GM23338 (cell line): ENCODE measurements around the gene REEP6.
A peak's percentile ranks its signal among the peaks of the same experiment; 100 is the strongest.

Experiments used
- EZH2 ChIP-seq: fragments of 200-600 bp; sonication (generic); IDR thresholded peaks from one replicate; pipeline ENCODE4 v1.8.0; 2017; ENCODE audit warnings: antibody characterized with exemption, mild to moderate bottlenecking, low read depth; ENCODE audit not compliant: unreplicated experiment
- JUNB ChIP-seq: IDR thresholded peaks from one replicate; pipeline ENCODE4 v1.6.1; 2016; ENCODE audit warnings: antibody characterized with exemption; ENCODE audit not compliant: unreplicated experiment
- POLR2AphosphoS5 ChIP-seq: IDR thresholded peaks from 2 replicates; pipeline ENCODE4 v1.6.1; 2016; ENCODE audit warnings: antibody characterized with exemption, low read depth
- ZNF114 ChIP-seq: fragments of 250-450 bp; sonication (Bioruptor Pico); IDR thresholded peaks from 2 replicates; pipeline ENCODE4 v1.5.0; 2020; ENCODE audit warnings: mild to moderate bottlenecking, moderate library complexity
- TF ChIP-seq, protein P1 (sequence below), 2 experiments: fragments of 200-600 bp in 1 of 2; sonication (generic) in 1 of 2; conservative IDR thresholded peaks; 2 replicates each; pipeline versions ENCODE4 v1.5.1 to v1.6.1; 2016 to 2017; ENCODE audit warnings: antibody characterized with exemption in 2 of 2, low read depth in 2 of 2, mild to moderate bottlenecking in 2 of 2, moderate library complexity in 1 of 2
- TF ChIP-seq, protein P2 (sequence below): IDR thresholded peaks from one replicate; pipeline ENCODE4 v1.6.1; 2018; ENCODE audit warnings: antibody characterized with exemption; ENCODE audit not compliant: unreplicated experiment

DNA sequence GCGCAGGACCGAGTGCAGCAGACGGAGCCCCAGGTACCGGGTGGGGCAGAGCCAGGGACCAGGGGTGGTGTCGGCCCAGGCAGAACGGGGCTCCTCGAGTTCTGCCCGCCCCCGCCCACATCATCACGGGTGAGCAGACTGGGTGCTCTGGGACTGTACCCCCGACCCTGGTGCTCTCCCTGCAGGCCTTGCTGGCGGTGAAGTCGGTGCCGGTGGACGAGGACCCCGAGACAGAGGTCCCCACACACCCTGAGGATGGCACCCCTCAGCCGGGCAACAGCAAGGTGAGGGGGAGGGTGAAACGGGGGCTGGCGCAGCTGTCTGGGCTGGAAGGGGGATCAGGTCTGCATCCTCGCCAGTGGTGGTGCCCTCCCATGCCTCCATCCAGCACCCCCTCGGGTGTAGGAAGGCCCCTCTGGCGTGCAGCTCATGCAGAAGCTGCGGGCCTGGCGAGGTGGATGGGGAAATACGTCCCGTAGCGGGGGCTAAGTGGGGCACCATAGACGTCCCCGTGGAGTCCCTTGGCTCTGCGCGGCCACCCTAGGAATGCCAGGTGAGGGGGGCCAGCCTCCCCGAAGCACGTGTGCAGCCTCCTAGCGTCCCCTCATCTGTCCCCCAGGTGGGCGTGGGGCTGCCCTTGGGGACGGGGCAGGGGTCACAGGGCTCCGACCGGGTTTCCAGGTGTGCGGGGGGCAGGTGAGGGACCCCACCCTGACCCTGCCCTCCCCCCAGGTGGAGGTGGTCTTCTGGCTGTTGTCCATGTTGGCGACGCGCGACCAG, 34.7 kb upstream of the REEP6 start:
- TF ChIP-seq, protein P1, sequence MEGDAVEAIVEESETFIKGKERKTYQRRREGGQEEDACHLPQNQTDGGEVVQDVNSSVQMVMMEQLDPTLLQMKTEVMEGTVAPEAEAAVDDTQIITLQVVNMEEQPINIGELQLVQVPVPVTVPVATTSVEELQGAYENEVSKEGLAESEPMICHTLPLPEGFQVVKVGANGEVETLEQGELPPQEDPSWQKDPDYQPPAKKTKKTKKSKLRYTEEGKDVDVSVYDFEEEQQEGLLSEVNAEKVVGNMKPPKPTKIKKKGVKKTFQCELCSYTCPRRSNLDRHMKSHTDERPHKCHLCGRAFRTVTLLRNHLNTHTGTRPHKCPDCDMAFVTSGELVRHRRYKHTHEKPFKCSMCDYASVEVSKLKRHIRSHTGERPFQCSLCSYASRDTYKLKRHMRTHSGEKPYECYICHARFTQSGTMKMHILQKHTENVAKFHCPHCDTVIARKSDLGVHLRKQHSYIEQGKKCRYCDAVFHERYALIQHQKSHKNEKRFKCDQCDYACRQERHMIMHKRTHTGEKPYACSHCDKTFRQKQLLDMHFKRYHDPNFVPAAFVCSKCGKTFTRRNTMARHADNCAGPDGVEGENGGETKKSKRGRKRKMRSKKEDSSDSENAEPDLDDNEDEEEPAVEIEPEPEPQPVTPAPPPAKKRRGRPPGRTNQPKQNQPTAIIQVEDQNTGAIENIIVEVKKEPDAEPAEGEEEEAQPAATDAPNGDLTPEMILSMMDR (conservative IDR thresholded peaks at IDR 0.05; ENCODE audit: low read depth in 2 of 2) = 0 out of 4 replicates have a peak, but pooled peaks of 1 of the 2 experiments have one; percentile 7
- no peak for TF ChIP-seq POLR2AphosphoS5
- TF ChIP-seq EZH2 = no peak
- TF ChIP-seq, protein P2, sequence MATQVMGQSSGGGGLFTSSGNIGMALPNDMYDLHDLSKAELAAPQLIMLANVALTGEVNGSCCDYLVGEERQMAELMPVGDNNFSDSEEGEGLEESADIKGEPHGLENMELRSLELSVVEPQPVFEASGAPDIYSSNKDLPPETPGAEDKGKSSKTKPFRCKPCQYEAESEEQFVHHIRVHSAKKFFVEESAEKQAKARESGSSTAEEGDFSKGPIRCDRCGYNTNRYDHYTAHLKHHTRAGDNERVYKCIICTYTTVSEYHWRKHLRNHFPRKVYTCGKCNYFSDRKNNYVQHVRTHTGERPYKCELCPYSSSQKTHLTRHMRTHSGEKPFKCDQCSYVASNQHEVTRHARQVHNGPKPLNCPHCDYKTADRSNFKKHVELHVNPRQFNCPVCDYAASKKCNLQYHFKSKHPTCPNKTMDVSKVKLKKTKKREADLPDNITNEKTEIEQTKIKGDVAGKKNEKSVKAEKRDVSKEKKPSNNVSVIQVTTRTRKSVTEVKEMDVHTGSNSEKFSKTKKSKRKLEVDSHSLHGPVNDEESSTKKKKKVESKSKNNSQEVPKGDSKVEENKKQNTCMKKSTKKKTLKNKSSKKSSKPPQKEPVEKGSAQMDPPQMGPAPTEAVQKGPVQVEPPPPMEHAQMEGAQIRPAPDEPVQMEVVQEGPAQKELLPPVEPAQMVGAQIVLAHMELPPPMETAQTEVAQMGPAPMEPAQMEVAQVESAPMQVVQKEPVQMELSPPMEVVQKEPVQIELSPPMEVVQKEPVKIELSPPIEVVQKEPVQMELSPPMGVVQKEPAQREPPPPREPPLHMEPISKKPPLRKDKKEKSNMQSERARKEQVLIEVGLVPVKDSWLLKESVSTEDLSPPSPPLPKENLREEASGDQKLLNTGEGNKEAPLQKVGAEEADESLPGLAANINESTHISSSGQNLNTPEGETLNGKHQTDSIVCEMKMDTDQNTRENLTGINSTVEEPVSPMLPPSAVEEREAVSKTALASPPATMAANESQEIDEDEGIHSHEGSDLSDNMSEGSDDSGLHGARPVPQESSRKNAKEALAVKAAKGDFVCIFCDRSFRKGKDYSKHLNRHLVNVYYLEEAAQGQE = no peak
- TF ChIP-seq ZNF114 = no peak
- no peak for TF ChIP-seq JUNB
